ENCODE measurements around the gene ZNF385D.
"Not testable (repeated sequence)": the region's sequence is repeated elsewhere in the genome, so short reads cannot be mapped to it uniquely, and the experiment has no call there.

The ZNF385D gene

DNA sequence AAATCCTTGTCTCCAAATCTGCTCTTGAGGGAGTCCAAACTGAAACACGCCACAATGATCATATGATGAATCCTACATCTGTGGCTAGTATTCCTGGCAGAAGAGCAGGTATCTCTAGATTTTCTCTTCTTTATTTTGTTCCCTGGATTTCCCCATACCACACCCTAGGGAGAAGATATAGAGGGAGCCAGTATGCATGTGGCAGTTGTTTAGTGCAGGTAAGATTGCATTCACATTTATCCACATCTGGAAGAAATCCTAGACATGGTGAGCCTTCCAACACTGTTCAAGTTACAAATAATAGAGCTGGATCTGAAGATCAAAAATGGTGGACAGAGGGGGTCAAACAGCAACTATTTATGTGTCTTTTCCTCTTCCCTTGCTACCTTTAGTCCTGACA is 316.7 kb downstream of the ZNF385D start:
- DNase-seq: no peak

DNA sequence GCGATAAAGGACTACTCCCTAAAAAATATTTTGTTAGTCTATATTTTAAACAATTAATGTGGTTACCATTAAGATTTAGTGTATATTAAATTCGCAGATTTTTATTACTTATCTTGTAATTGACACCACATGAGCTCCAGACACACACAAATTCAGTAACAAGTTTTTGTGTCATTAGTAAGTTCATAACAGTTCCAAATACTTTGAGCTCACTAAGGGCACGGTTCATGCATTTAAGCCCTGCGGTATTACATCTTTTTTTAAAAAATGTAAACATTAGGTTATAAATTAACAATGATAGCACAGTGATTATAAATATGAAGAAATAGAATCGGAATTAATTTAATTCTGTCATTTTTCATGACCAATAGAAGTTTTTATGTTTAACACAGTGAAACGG is 317.3 kb downstream of the ZNF385D start:
- DNase-seq: no peak

- no peak for DNase-seq
Measured at GRCh38 chr3:21426920-21427319, 324.1 kb downstream of the ZNF385D start.

GRCh38 chr3:21425715-21426114 is 325.3 kb downstream of the ZNF385D start:
- DNase-seq: no peak

GRCh38 chr3:21421096-21421495 is 329.9 kb downstream of the ZNF385D start:
- no peak for DNase-seq

DNA sequence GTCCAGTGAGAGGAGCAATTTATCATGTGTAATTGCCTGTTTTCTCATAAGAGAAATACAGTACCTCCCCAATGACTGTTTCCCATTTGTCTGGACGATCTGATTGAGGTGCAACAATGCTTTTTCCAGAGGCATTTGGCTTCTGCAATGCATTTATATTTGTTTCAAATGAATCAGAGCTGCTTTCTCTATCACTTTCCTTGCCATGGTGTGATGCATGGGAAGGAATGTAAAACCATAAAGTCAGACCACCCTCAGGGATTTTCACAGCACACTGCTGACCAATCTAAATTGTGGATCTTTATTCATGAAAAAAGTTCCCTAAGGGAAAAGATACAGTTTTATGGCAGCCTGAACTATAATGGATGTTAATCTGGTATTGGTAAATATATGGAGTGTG is 333.0 kb downstream of the ZNF385D start:
- DNase-seq: no peak

DNA sequence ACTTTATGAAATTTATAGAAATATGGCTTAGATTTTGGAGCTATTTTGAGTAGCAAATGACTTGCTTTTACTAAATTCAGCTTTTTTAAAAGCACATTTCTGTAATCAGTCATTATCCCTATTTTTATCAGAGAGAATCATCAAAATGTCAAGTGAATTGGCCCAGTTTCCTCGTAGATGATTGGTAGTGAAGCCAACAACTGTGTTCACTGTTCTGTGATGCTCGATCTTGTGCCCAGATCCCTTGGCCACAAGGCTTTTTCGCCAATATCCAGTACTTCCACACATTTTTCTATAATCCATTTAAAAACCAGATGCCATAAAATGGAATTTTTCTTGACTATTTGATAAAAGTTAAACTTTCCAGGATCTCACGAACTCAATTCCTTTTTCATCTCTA is 336.5 kb downstream of the ZNF385D start:
- DNase-seq: no peak

- no peak for DNase-seq
Measured at GRCh38 chr3:21411058-21411457, 340.0 kb downstream of the ZNF385D start.

DNA sequence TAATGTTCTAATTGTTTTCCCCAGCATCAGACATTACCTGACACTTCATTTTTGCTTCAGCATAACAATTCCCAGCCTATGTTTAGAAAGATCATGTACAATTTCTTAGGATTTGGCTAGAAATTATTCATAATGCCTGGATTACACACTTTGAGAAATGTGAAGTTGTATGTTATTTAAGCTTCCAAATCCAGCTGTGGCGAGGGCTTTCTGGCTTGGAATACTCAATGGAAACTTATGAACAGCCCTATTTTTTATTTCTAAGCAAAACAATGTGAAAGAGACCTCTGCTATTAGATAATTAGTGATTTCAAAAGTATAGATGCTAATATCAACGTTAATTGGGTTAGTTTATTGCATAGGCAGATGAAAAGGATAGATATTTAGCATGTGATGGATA is 341.6 kb downstream of the ZNF385D start:
- DNase-seq: no peak

DNA sequence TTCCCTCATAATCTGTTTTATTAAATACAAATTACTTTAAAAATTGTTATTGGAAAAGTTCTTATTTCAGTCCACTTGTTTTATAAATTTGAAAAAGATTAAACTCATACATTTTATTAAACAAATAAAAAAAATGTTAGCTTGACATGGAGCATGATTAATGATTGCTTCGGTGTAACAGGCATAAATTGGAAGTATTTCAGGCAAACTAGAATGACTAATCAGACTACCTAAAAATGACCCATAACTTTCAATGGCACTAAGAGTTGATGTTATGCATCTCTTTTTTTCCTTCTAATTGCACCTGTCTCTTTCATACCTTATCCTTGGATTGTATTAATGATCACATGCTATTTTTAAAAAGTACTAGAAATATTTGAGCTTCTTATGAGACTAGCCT is 343.3 kb downstream of the ZNF385D start:
- DNase-seq: no peak

DNA sequence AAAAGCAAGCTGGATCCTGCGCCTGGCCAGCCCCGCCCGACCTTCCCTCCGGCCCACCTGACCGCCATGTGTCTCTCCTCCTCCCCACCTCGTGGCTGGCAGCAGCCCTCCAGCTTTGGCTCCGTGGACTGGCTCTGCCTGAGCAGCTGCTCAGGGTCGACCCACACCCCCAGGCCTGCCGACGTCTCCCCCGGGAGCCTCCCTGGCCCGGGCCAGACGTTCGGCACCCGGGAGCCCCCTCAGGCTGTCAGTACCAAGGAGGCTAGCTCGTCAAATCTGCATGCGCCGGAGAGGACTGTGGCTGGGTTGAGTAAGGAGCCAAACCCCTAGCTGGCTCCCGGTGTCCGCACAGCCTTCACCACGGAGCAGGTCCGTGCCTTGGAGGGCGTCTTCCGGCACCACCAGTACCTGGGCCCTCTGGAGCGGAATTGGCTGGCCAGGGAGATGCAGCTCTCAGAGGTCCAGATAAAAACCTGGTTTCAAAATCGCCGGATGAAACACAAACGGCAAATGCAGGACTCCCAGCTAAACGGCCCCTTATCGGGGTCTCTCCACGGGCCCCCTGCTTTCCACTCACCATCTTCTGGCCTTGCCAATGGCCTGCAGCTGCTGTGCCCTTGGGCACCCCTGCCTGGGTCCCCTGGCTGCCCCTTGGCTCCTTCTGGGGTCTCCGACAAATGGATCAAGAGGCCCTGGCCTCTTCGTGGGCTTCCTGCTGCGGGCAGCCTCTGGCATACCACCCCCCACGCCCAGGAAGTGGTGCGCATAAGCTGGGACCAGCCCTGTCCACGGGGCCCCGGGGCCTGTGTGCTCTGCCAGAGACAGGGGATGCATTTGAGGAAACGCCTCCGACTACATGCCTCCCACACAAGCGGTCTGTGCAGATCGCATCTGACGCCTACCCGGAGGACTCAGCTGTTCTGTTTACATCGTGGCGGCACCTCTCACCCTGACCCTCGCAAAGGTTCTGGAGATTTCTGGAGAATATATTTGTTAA is 345.0 kb downstream of the ZNF385D start:
- no peak for DNase-seq

DNA sequence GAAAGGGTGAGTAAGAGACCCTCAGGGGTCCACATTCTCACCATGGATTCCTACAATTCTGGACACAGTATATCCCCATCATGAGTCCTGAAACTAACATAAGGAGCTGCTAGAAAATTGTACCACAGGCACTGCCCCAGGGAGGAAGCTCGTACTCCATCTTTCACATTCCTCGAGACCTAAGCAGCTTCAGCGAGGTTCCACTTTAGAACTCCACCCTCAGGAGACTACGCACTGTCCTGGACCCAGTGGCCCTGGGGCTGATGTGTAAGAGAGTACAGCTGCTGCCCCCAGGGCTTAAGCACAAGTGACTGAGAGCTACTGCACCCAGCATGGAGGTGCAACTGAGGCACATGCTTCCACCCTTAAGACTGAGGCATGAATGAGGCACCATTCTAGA is 352.5 kb downstream of the ZNF385D start:
- no peak for DNase-seq

- DNase-seq: no peak
Measured at GRCh38 chr3:21393683-21394311, 357.2 kb downstream of the ZNF385D start.

DNA sequence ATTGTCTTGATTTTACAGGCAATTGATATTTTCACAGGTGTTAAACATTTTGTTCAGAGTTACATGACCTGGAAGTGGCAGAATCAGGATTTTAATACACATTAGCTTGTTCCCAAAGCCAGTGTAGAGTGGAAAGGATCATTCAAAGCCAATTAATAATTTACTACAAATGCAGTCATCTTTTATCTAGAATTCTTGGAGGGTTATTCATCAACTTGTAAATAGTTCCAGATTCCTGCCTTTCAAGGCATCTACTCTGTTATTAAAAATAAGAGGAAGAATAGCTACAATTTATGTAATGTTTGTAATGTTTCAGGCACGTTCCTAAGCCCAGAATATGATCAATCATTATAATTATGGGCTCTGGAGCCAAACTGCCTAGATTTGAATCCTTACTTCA is 358.5 kb downstream of the ZNF385D start:
- DNase-seq: peak; percentile 32

DNA sequence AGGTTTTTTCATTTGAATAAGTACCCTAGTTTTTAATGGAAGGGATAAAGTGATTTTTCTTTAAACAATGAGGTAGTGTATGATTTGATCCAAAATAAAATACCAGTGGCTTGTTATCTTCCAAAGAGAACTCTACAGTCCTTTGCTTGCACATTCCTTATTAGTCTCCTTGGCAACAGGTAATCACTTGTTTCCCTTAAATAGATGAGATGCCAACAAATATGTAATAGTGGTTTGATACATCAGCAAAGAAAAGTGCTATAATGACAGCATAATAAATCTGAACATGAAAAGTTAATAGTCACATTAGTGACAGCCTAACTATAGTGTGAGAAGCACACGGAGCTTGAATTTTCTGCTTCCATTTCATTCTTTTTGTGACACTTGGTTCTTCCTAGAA is 360.2 kb downstream of the ZNF385D start:
- peak; percentile 81 for DNase-seq

DNA sequence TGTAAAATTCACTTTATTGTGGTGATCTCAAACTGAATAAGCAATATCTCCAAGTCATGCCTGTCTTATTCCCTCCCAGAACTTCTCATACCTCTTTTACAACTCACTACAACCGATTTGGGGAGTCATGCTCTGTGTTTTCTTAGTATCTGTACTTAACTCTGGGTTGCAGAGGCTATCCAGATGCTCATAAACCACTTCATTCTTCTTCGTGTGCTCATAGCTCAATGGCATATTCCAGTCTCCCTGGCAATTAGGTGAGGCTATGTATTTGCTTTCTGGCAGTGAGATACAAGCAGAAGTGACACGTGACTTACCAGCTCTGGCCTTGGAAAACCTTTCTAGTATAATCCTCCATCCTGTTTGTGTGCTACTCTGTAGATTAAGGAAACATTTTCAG is 360.9 kb downstream of the ZNF385D start:
- DNase-seq: peak; percentile 92

GRCh38 chr3:21387142-21387826 is 363.7 kb downstream of the ZNF385D start:
- DNase-seq: not testable (repeated sequence)

GRCh38 chr3:21378036-21378435 is 373.0 kb downstream of the ZNF385D start:
- not testable (repeated sequence) for DNase-seq

DNA sequence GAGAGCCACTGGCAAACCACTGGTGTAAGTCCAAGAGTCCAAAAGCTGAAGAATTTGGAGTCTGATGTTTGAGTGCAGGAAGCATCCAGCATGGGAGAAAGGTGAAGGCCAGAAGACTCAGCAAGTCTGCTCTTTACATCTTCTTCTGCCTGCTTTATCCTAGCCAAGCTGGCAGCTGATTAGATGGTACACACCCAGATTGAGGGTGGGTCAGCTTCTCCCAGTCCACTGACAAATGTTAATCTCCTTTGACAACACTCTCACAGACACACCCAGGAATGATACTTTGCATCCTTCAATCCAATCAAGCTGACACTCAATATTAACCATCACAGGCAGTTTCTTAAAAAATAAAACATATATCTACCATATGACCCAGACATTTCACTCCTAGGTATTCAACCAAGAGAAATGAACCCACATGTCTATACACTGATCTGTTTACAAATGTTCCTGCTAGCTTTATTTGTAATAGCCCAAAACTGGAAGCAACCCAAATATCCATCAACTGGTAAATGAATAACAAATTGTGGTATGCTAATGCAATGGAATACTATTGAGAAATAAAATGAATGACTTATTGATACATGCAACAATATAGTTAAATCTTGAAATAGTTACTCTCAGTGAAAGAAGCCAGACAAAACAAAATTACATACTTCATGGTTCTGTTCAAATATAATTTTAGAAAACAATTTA is 373.8 kb downstream of the ZNF385D start:
- no peak for DNase-seq

DNA sequence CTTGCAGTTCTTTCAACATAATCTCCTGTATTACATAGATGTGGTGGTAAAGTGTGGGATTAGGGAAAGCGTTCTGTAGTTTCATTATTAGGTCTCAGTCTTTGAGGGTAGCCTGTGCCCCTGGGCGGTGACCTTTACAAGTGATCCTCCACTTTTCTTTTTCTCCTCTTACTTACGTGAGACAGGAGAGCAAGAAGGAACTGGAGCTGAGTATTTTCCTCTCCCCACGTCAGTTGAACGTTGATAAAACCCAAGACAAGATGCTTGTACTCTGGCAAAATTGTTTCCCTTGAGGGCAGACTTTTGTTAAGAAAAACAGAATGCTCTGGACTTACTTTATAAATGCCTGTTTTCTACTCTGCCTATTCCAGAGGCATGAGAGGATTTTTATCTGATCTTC is 378.7 kb downstream of the ZNF385D start:
- DNase-seq: no peak
